Stimulated activated naive CD8-positive, alpha-beta T cell treated with anti-CD3 and anti-CD28 coated beads, Interleukin-15, amount 100 ng/mL, for 72 hours (primary cell): Measurements from ENCODE around the gene ZFP1.

Experiments
- ATAC-seq: fragments of 150-1000 bp; cut with Tn5 transposase; 2 replicates; pipeline ENCODE4 v1.10.0; 2021; ENCODE audit warnings: mild to moderate bottlenecking, moderate library complexity
- DNase-seq, 2 donors: peaks; one replicate each; pipeline ENCODE4 v3.0.0; 2021 to 2022
- H3K27ac Mint-ChIP-seq, 2 donors: one replicate each; pipeline ENCODE4 v1.8.0; 2022; ENCODE audit warnings: mild to moderate bottlenecking in 2 of 2, mixed read lengths in 2 of 2, moderate library complexity in 2 of 2
- H3K27me3 Mint-ChIP-seq: one replicate; pipeline ENCODE4 v1.8.0; 2022; ENCODE audit warnings: mixed read lengths
- H3K4me1 Mint-ChIP-seq: one replicate; pipeline ENCODE4 v1.8.0; 2022; ENCODE audit warnings: mild to moderate bottlenecking, mixed read lengths
- H3K4me3 Mint-ChIP-seq, 2 donors: one replicate each; pipeline ENCODE4 v1.8.0; 2022; ENCODE audit warnings: mild to moderate bottlenecking in 2 of 2, mixed read lengths in 2 of 2, moderate library complexity in 1 of 2
- H3K9me3 Mint-ChIP-seq, 2 donors: one replicate each; pipeline ENCODE4 v1.8.0; 2022; ENCODE audit warnings: mixed read lengths in 2 of 2

ZFP1 gene

DNA sequence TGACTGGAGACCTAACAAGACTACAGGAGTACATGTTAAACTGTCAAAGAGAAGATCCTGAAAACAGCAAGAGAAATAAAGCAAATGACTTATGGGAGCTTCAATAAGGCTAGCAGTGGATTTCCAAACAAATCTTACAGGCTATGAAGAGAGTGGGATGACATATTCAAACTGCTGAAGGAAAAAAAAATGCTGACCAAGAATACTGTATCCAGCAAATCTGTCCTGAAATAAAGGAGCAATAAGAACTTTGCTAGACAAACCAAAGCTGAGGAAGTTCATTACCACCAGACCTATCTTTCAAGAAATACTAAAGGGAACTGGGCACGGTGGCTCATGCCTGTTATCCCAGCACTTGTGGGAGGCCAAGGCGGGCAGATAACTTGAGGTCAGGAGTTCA lies 28.6 kb downstream of the ZFP1 start:
- DNase-seq, result no peak
- Mint-ChIP-seq H3K4me1 (no peaks in the 10 kb centered on the region), H3K4me3 (no peak overlapping the region), H3K27me3 (peaks cover 5% of the 10 kb centered on the region), H3K9me3 (peaks cover 45 to 64% of the 10 kb centered on the region in 2 donors), H3K27ac (no peak overlapping the region)
- ATAC-seq, result no peak

- ATAC-seq (no peak), DNase-seq (no peak)
- H3K4me1 Mint-ChIP-seq, result no peaks in the 10 kb centered on the region
- H3K27ac Mint-ChIP-seq, result no peak overlapping the region
- peaks cover 8% of the 10 kb centered on the region for H3K27me3 Mint-ChIP-seq
- peaks cover 23 to 41% of the 10 kb centered on the region in 2 donors for H3K9me3 Mint-ChIP-seq
- H3K4me3 Mint-ChIP-seq, result no peak overlapping the region
Observed at GRCh38 chr16:75179208-75179607, 30.9 kb downstream of the ZFP1 start.

DNA sequence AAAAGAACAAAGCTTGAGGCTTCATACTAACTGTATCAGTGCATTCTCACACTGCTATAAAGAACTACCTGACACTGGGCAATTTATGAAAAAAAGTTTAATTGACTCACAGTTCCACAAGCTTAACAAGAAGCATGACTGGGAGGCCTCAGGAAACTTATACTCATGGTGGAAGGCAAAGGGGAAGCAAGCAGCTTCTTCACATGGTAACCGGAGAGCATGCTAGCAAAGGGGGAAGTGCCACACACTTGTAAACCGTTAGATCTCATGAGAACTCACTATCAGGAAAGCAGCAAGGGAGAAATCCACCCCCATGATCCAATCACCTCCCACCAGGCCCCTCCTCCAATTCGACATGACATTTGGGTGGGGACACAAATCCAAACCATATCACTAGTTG lies 33.3 kb downstream of the ZFP1 start:
- no peaks in the 10 kb centered on the region for H3K4me1 Mint-ChIP-seq
- H3K27ac Mint-ChIP-seq, result no peak overlapping the region
- DNase-seq, result no peak
- no peak for ATAC-seq
- no peak overlapping the region for H3K4me3 Mint-ChIP-seq
- peaks cover 8% of the 10 kb centered on the region for H3K27me3 Mint-ChIP-seq
- peaks cover 17 to 23% of the 10 kb centered on the region in 2 donors for H3K9me3 Mint-ChIP-seq

DNA sequence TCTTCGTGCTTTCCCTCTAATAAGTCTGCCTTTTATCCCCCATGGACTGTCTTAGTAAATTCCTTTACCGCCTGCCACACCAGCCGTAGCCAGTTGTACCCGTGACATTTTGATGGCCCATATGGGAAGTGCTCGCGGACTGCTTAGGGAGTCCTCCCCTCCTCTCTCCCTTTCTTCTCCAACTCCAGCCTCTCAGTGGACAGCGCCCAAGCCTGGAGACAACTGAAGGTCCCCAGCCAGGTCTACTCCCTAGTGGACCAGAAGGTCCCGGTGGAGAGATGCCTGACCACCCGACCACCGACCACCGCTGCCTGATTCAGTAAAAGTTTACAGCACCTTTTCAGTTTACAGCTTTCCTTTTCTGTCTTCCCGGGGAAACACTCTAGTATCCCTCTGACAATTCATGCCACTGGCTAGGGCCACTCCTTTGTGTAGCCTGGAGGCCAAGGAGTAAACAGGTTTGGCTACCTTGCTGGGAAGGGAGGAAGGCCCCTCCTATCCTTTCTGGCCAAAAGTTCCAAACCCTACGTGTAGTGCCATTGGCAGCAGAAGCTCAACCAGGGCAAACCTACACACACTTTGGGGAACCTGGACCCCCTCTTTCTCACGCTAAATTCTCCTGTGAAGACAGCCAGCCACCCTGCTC lies 40.6 kb downstream of the ZFP1 start:
- Mint-ChIP-seq H3K4me3 (no peak overlapping the region), H3K27me3 (peaks cover 13% of the 10 kb centered on the region), H3K4me1 (no peaks in the 10 kb centered on the region), H3K9me3 (peaks cover 0 to 4% of the 10 kb centered on the region in 2 donors), H3K27ac (no peak overlapping the region)
- ATAC-seq, result no peak
- DNase-seq, result no peak

GRCh38 chr16:75189638-75190245 lies 41.4 kb downstream of the ZFP1 start:
- no peak for ATAC-seq
- H3K9me3 Mint-ChIP-seq, result peaks cover 0 to 4% of the 10 kb centered on the region in 2 donors
- H3K4me1 Mint-ChIP-seq, result no peaks in the 10 kb centered on the region
- no peak for DNase-seq
- H3K27ac Mint-ChIP-seq, result no peak overlapping the region
- H3K27me3 Mint-ChIP-seq, result peaks cover 13% of the 10 kb centered on the region
- no peak overlapping the region for H3K4me3 Mint-ChIP-seq

DNA sequence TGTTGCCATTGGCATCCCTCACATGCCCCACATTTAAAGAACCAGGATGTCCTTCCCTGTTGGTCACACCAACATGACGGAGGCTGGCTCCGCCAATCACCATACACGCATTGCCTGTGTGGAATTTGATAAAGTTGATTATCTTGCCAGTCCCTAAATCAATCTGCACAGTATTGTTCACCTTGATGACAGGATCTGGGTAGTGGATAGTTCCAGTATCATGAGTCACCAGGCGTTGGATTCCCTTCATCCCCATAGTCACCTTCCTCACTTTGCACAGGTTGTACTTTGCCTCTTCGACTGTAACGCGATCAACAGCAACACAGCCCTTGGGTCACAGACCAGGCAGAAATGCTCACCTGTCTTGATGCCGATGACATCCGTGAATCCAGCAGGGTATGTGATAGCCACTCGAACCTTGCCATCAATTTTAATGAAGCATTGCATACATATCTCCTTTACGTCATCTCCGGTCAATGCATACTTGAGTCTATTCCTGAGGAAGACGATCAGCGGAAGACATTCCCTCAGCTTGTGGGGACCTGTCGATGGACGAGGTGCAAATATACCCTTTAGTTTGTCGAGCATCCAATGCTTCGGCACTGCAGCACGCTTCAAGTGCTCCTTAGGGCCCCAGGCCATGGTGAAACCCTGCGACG lies 44.4 kb downstream of the ZFP1 start:
- Mint-ChIP-seq H3K27ac (no peak overlapping the region), H3K27me3 (peaks cover 31% of the 10 kb centered on the region), H3K9me3 (no peaks in the 10 kb centered on the region), H3K4me3 (no peak overlapping the region), H3K4me1 (peaks cover 4% of the 10 kb centered on the region)
- ATAC-seq (no peak), DNase-seq (no peak)

DNA sequence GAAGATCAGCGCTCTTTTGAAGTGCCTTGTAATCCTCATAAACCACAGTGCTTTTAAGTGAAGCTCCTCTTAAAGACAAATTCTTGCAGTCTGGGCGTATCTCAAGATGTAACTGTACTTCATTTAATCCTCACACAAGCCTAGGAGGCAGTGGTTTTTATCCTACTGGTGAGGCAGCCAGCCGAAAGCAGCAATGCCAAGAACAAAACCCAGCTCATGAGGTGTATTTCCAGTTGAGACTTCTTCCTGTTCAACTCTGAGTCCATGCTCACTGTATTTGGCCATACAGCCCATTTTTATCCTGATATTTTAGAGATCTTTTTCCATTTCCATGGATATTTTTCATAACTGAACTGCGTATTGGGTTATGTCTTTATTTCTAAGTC lies 44.9 kb downstream of the ZFP1 start:
- H3K9me3 Mint-ChIP-seq, result no peaks in the 10 kb centered on the region
- H3K27me3 Mint-ChIP-seq, result peaks cover 36% of the 10 kb centered on the region
- no peak overlapping the region for H3K27ac Mint-ChIP-seq
- no peak overlapping the region for H3K4me3 Mint-ChIP-seq
- DNase-seq (no peak), ATAC-seq (no peak)
- H3K4me1 Mint-ChIP-seq, result peaks cover 9% of the 10 kb centered on the region

DNA sequence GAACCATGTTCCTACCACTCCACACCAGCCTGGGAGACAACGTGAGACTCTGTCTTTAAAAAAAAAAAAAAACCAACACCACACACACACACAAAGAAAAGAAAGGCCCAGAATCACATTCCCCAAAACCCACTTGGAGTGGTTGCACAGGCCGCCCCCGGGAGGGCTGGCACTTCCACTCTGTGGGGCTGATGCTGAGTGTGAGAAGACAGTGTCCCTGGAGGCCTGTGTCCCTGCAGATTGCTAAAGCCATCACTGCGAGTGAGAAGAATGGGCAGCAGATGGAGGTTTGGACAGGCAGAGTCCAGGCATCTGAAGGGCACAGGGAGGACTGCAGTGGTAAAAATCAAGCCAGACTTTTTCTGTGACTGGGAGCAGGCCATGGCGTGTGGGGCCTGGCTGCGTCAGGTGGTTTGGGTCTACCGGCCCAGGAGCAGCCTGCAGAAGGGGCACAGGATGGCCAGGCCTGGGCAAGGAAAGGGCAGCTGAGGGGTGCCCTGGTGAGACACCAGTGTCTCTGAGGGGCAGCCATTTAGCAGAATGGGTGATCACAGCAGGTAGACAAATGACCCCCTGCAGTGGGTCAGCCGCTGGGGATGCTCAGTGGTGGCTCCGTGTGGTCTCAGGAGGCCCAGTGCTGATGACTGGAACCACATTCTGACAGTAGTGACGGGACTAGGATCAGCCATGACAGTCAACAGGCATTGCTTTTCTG lies 45.6 kb downstream of the ZFP1 start:
- Mint-ChIP-seq H3K4me1 (peaks cover 9% of the 10 kb centered on the region), H3K27ac (peak overlapping the region in 1 of 2 donors; percentile 57), H3K27me3 (peaks cover 39% of the 10 kb centered on the region), H3K9me3 (no peaks in the 10 kb centered on the region), H3K4me3 (no peak overlapping the region)
- ATAC-seq (no peak), DNase-seq (no peak)

- H3K27ac Mint-ChIP-seq, result no peak overlapping the region
- no peak for DNase-seq
- H3K9me3 Mint-ChIP-seq, result no peaks in the 10 kb centered on the region
- no peak overlapping the region for H3K4me3 Mint-ChIP-seq
- peaks cover 42% of the 10 kb centered on the region for H3K27me3 Mint-ChIP-seq
- peaks cover 21% of the 10 kb centered on the region for H3K4me1 Mint-ChIP-seq
- no peak for ATAC-seq
Observed at GRCh38 chr16:75195811-75196790, 47.8 kb downstream of the ZFP1 start.

DNA sequence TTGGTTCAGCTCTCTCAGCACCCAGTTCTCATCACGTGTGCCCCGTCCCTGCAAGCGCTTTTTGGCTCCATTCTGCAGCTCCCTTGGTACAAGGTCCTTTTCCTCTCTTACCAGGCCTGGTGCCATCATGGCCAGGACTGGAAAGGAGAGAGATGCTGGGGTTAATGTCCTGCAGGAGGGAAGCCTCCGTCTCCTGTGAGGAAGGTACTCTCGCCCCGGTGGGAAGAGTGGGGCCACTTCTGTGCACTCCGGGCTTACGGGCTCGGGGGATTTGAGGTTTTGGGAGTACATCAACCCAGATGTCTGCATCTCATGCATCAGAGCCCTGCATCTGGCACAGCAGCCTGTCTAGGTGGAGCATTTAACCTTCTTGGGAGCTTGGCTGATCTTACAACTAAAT lies 48.5 kb downstream of the ZFP1 start:
- ATAC-seq (no peak), DNase-seq (no peak)
- Mint-ChIP-seq H3K9me3 (no peaks in the 10 kb centered on the region), H3K27ac (no peak overlapping the region), H3K4me3 (no peak overlapping the region), H3K27me3 (peaks cover 42% of the 10 kb centered on the region), H3K4me1 (peaks cover 26% of the 10 kb centered on the region)

GRCh38 chr16:75197522-75198134 lies 49.3 kb downstream of the ZFP1 start:
- Mint-ChIP-seq H3K4me1 (peaks cover 26% of the 10 kb centered on the region), H3K9me3 (no peaks in the 10 kb centered on the region), H3K27ac (no peak overlapping the region), H3K4me3 (no peak overlapping the region), H3K27me3 (peaks cover 42% of the 10 kb centered on the region)
- ATAC-seq (no peak), DNase-seq (no peak)

DNA sequence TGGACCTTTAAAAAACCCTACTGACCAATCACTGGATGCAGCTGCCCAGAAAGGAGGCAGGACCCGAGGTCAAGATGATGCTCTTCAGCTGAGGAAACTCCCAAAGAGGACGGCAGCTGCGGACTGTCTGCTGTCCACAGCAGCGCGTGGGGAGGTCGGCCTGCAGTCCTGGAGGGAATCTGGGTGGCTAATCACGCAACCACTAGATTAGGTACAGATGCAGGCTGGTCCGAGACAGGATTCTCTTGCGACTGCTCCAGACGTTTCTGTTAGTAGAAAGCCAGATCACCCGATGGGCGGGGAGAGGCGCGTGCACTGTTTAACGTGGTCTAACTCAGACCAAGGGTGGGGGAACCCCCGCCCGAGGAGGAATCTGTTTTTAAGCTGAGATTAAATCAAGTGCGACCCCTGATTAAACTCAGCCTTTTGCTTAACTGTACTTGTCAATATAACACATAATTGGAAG lies 49.8 kb downstream of the ZFP1 start:
- Mint-ChIP-seq H3K9me3 (no peaks in the 10 kb centered on the region), H3K27me3 (peaks cover 42% of the 10 kb centered on the region), H3K4me1 (peaks cover 26% of the 10 kb centered on the region), H3K4me3 (no peak overlapping the region), H3K27ac (no peak overlapping the region)
- DNase-seq, result no peak
- ATAC-seq, result no peak

DNA sequence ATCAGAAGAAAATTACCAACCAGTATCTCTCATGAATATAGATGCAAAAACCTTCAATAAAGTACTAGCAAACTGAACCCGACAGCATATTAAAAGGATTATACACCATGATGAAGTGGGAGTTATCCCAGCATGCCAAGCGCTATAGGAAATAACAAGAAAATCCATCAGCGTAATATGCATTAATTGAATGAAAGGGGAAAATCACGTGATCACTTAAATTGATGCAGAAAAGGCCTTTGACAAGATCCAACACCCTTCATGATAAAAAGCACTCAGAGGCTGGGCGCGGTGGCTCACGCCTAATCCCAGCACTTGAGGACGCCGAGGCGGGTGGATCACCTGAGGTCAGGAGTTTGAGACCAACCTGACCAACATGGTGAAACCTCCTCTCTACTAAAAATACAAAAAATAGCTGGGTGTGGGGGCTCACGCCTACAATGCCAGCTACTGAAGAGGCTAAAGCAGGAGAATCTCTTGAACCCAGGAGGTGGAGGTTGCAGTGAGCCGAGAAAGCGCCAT lies 53.8 kb downstream of the ZFP1 start:
- ATAC-seq, result no peak
- peaks cover 26% of the 10 kb centered on the region for H3K4me1 Mint-ChIP-seq
- H3K9me3 Mint-ChIP-seq, result no peaks in the 10 kb centered on the region
- no peak overlapping the region for H3K27ac Mint-ChIP-seq
- no peak overlapping the region for H3K4me3 Mint-ChIP-seq
- peaks cover 31% of the 10 kb centered on the region for H3K27me3 Mint-ChIP-seq
- DNase-seq, result no peak

DNA sequence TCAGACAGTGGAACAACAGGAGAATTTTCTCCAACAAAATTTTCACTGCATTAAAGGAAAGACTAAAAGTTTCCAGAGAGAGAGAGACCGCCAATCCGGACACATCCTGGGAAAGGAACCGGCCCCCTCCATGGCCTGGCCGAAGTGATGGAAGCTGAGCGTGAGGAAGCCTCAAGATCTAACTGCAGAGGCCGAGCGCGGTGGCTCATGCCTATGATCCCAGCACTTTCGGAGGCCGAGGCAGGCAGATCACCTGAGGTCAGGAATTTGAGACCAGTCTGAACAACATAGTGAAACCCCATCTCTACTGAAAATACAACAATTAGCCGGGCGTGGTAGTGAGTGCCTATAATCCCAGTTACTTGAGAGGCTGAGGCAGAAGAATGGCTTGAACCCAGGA lies 54.8 kb downstream of the ZFP1 start:
- Mint-ChIP-seq H3K9me3 (no peaks in the 10 kb centered on the region), H3K27me3 (peaks cover 25% of the 10 kb centered on the region), H3K27ac (no peak overlapping the region), H3K4me3 (no peak overlapping the region), H3K4me1 (peaks cover 18% of the 10 kb centered on the region)
- DNase-seq (no peak), ATAC-seq (no peak)
